Omental fat pad (tissue), 4 donors: Measurements from ENCODE around the gene KCNJ10. TPM values are rescaled to one million over a fixed set of nuclear protein-coding genes. Genes with fewer than 3 reads are reported as not detected.

Experiments used
- ATAC-seq: fragments of 150-250 bp; one replicate; pipeline ENCODE4 v1.9.1; 2016; ENCODE audit warnings: mild to moderate bottlenecking, moderate library complexity; ENCODE audit not compliant: low FRiP score
- DNase-seq: peaks from one replicate; pipeline ENCODE4 v3.0.0-alpha.2; 2019; ENCODE audit warnings: low spot score
- CTCF ChIP-seq, 3 donors: fragments of 450-650 bp; IDR thresholded peaks; one replicate each; pipeline ENCODE4 v1.5.1; 2016 to 2017; ENCODE audit warnings: antibody characterized with exemption in 3 of 3, mild to moderate bottlenecking in 3 of 3, moderate library complexity in 2 of 3
- total RNA-seq, 4 donors: library from RNA; depleted of rRNA; stranded (reverse); fragments of >200 nt; gene quantifications; one replicate each; pipeline ENCODE4 v1.1.0, GENCODE V29; 2016

Gene KCNJ10
- total RNA-seq, 4 donors from 2014 or later = not detected

GRCh38 chr1:160022330-160023310 is 47.3 kb downstream of the KCNJ10 start:
- no peak for TF ChIP-seq CTCF (IDR thresholded peaks at IDR 0.05)
- DNase-seq (no peak), ATAC-seq (no peak)

GRCh38 chr1:160021376-160022074 is 48.4 kb downstream of the KCNJ10 start:
- no peak for TF ChIP-seq CTCF (IDR thresholded peaks at IDR 0.05)
- ATAC-seq (no peak), DNase-seq (no peak)

GRCh38 chr1:160020196-160020595 is 49.8 kb downstream of the KCNJ10 start:
- no peak for DNase-seq
- TF ChIP-seq CTCF (IDR thresholded peaks at IDR 0.05) = no peak
- no peak for ATAC-seq

- no peak for ATAC-seq
- TF ChIP-seq CTCF (IDR thresholded peaks at IDR 0.05) = no peak
Measured at GRCh38 chr1:160018900-160019299, 51.1 kb downstream of the KCNJ10 start.

GRCh38 chr1:160018347-160018746 is 51.6 kb downstream of the KCNJ10 start:
- no peak for DNase-seq
- ATAC-seq = no peak
- TF ChIP-seq CTCF (IDR thresholded peaks at IDR 0.05) = no peak

More at GRCh38 chr1:160018900-160019299, 51.1 kb downstream of the KCNJ10 start:
- DNase-seq = no peak

GRCh38 chr1:160017592-160017991 is 52.4 kb downstream of the KCNJ10 start:
- no peak for TF ChIP-seq CTCF (IDR thresholded peaks at IDR 0.05)
- ATAC-seq = no peak

More at GRCh38 chr1:160017592-160017991, 52.4 kb downstream of the KCNJ10 start:
- DNase-seq = no peak
